SK-N-SH (cell line): ENCODE measurements around the gene CDH16. TPM values are rescaled to one million over a fixed set of nuclear protein-coding genes. Genes with fewer than 3 reads are reported as not detected.
"Not testable (repeated sequence)": the region's sequence is repeated elsewhere in the genome, so short reads cannot be mapped to it uniquely, and the experiment has no call there.

Experiments used
- CTCF ChIA-PET: fragments of 300-600, 350-600 bp; formaldehyde crosslinking; extraction: SDS; loops from one replicate; lab custom pipeline; 2021; lab: Yijun Ruan, JAX
- POLR2A ChIA-PET: fragments of 350-600 bp; sonication (Branson Sonifier 250); formaldehyde crosslinking; extraction: SDS; loops from one replicate; lab custom pipeline; 2020; ENCODE audit warnings: antibody characterized with exemption, inconsistent platforms; lab: Yijun Ruan, JAX
- DNase-seq: peaks from one replicate; pipeline ENCODE4 v3.0.0; 2012
- H2AFZ ChIP-seq: fragments of 200-600 bp; sonication (generic); 2 replicates; pipeline ENCODE4 v1.8.1; 2016; ENCODE audit warnings: antibody characterized with exemption, mild to moderate bottlenecking, low read depth
- H3F3A ChIP-seq: fragments of 200-600 bp; sonication (generic); replicated peaks from 2 replicates; pipeline ENCODE3; 2016; ENCODE audit warnings: antibody characterized with exemption, mild to moderate bottlenecking; ENCODE audit not compliant: insufficient read depth
- H3K27ac ChIP-seq, 2 experiments: fragments of 200-500 bp in 1 of 2; fragments of 200-600 bp in 1 of 2; sonication (Bioruptor generic) in 1 of 2; sonication (generic), shearing (Covaris generic) in 1 of 2; 2 replicates each; pipeline versions ENCODE4 v1.5.1 to v1.6.1; 2014 to 2016; ENCODE audit warnings: low read depth in 2 of 2, inconsistent platforms in 1 of 2, low read length in 1 of 2, mild to moderate bottlenecking in 1 of 2, mixed read lengths in 1 of 2
- H3K27me3 ChIP-seq: fragments of 200-600 bp; sonication (generic), shearing (Covaris generic); 2 replicates; pipeline ENCODE4 v1.6.1; 2016; ENCODE audit warnings: mixed run types; ENCODE audit not compliant: insufficient read depth
- H3K36me3 ChIP-seq, 2 experiments: fragments of 200-500 bp in 1 of 2; fragments of 200-600 bp in 1 of 2; sonication (Bioruptor generic) in 1 of 2; sonication (generic) in 1 of 2; replicated peaks in 1 of 2; 2 replicates each; pipeline versions ENCODE3 to v1.5.1; 2014 to 2016; ENCODE audit warnings: low read length in 1 of 2, mild to moderate bottlenecking in 1 of 2; ENCODE audit not compliant: insufficient read depth in 2 of 2, control insufficient read depth in 1 of 2
- H3K4me1 ChIP-seq, 2 experiments: fragments of 200-500 bp in 1 of 2; fragments of 200-600 bp in 1 of 2; sonication (Bioruptor generic) in 1 of 2; sonication (generic), shearing (Covaris generic) in 1 of 2; 2 replicates each; pipeline versions ENCODE4 v1.5.1 to v1.6.1; 2014 to 2016; ENCODE audit warnings: low read depth in 1 of 2, low read length in 1 of 2, mixed run types in 1 of 2; ENCODE audit not compliant: insufficient read depth in 2 of 2, control insufficient read depth in 1 of 2
- H3K4me2 ChIP-seq: fragments of 200-600 bp; sonication (generic), shearing (Covaris generic); 2 replicates; pipeline ENCODE4 v1.6.1; 2017; ENCODE audit warnings: mixed run types
- H3K4me3 ChIP-seq, 2 experiments: fragments of 200-500 bp in 1 of 2; fragments of 200-600 bp in 1 of 2; sonication (Bioruptor generic) in 1 of 2; sonication (generic), shearing (Covaris generic) in 1 of 2; 2 replicates each; pipeline versions ENCODE4 v1.5.1 to v1.8.1; 2014 to 2016; ENCODE audit warnings: low read depth in 2 of 2, inconsistent platforms in 1 of 2, low read length in 1 of 2, mild to moderate bottlenecking in 1 of 2, mixed read lengths in 1 of 2, moderate library complexity in 1 of 2
- H3K79me2 ChIP-seq: fragments of 200-600 bp; sonication (generic); 2 replicates; pipeline ENCODE4 v1.8.1; 2017; ENCODE audit warnings: mild to moderate bottlenecking; ENCODE audit not compliant: insufficient read depth
- H3K9ac ChIP-seq: fragments of 200-600 bp; sonication (generic); 2 replicates; pipeline ENCODE4 v1.6.1; 2017; ENCODE audit warnings: mixed run types
- H3K9me2 ChIP-seq: fragments of 200-600 bp; sonication (generic); 2 replicates; pipeline ENCODE4 v1.6.1; 2017; ENCODE audit warnings: mixed run types
- H3K9me3 ChIP-seq: fragments of 200-600 bp; sonication (generic); 2 replicates; pipeline ENCODE4 v1.6.1; 2017; ENCODE audit warnings: mixed run types, mild to moderate bottlenecking, moderate library complexity
- H4K20me1 ChIP-seq: fragments of 200-600 bp; sonication (generic); 2 replicates; pipeline ENCODE4 v1.6.1; 2017; ENCODE audit warnings: mild to moderate bottlenecking, mixed run types; ENCODE audit not compliant: insufficient read depth
- ELF1 ChIP-seq: IDR thresholded peaks from 2 replicates; pipeline ENCODE4 v1.4.0; 2012
- EP300 ChIP-seq, 2 experiments: IDR thresholded peaks; 2 replicates each; pipeline versions ENCODE4 v1.4.0 to v1.6.1; 2012; ENCODE audit warnings: borderline replicate concordance in 1 of 2, low read depth in 1 of 2, low read length in 1 of 2
- EZH2phosphoT487 ChIP-seq: fragments of 200-600 bp; sonication (generic); IDR thresholded peaks from 2 replicates; pipeline ENCODE4 v1.6.1; 2017; ENCODE audit warnings: low read depth, mixed run types, mild to moderate bottlenecking, antibody characterized with exemption, moderate library complexity, borderline replicate concordance
- FOSL2 ChIP-seq: IDR thresholded peaks from 2 replicates; pipeline ENCODE4 v1.4.0; 2012; ENCODE audit warnings: low read depth, mild to moderate bottlenecking, moderate library complexity, borderline replicate concordance
- FOXJ3 ChIP-seq: sonication (generic); formaldehyde crosslinking; IDR thresholded peaks from 2 replicates; pipeline ENCODE4 v1.5.1; 2020; ENCODE audit warnings: mild to moderate bottlenecking, missing genetic modification reagents
- GATA2 ChIP-seq: sonication (generic); formaldehyde crosslinking; IDR thresholded peaks from 2 replicates; pipeline ENCODE4 v1.5.0; 2020; ENCODE audit warnings: mild to moderate bottlenecking, missing genetic modification reagents
- IRF3 ChIP-seq: fragments of 150-350 bp; IDR thresholded peaks from 2 replicates; pipeline ENCODE4 v1.6.1; 2016; ENCODE audit warnings: mild to moderate bottlenecking, low read depth, low read length
- JUND ChIP-seq: IDR thresholded peaks from 2 replicates; pipeline ENCODE4 v1.4.0; 2012
- NRF1 ChIP-seq: IDR thresholded peaks from 2 replicates; pipeline ENCODE4 v1.6.1; 2012; ENCODE audit warnings: low read depth, mild to moderate bottlenecking, low read length
- RCOR1 ChIP-seq: fragments of 150-350 bp; IDR thresholded peaks from 2 replicates; pipeline ENCODE4 v1.6.1; 2017; ENCODE audit warnings: antibody characterized with exemption, low read length
- RXRA ChIP-seq: IDR thresholded peaks from 2 replicates; pipeline ENCODE4 v1.4.0; 2012; ENCODE audit warnings: low read depth, mild to moderate bottlenecking, borderline replicate concordance
- SIN3A ChIP-seq: IDR thresholded peaks from 2 replicates; pipeline ENCODE4 v1.6.1; 2012; ENCODE audit warnings: low read depth, mild to moderate bottlenecking, low read length, moderate library complexity, borderline replicate concordance
- TAF1 ChIP-seq: IDR thresholded peaks from 2 replicates; pipeline ENCODE4 v1.6.1; 2012; ENCODE audit warnings: low read depth, mild to moderate bottlenecking, low read length, moderate library complexity, borderline replicate concordance
- TCF12 ChIP-seq: IDR thresholded peaks from 2 replicates; pipeline ENCODE4 v1.4.0; 2012
- TEAD4 ChIP-seq: IDR thresholded peaks from 2 replicates; pipeline ENCODE4 v1.4.0; 2012; ENCODE audit warnings: mild to moderate bottlenecking, borderline replicate concordance; ENCODE audit not compliant: insufficient read depth
- USF2 ChIP-seq: fragments of 150-350 bp; IDR thresholded peaks from 2 replicates; pipeline ENCODE4 v1.6.1; 2017; ENCODE audit warnings: antibody characterized with exemption, low read length, low read depth, borderline replicate concordance
- ZBTB33 ChIP-seq: IDR thresholded peaks from 2 replicates; pipeline ENCODE4 v1.4.0; 2012; ENCODE audit warnings: low read depth, borderline replicate concordance
- WGBS: methylation state at CpG from one replicate; pipeline ENCODE4 v1.1.6; 2017; ENCODE audit warnings: low lambda C conversion rate; 5-methylcytosine and 5-hydroxymethylcytosine counted together
- polyA plus RNA-seq, 3 experiments: library from polyadenylated mRNA; depleted of rRNA; stranded (reverse); fragments of >200 nt; gene quantifications; 2 replicates each; pipeline ENCODE4 v1.2.3, GENCODE V29; 2012

The CDH16 gene
- polyA plus RNA-seq, 1 of the 3 experiments (the other 2 are of a cell fraction) = not detected

- H3K4me2 ChIP-seq, H3F3A ChIP-seq, H3K4me1 ChIP-seq, H3K27me3 ChIP-seq, H2AFZ ChIP-seq, H3K9me2 ChIP-seq, H4K20me1 ChIP-seq, H3K4me3 ChIP-seq, H3K9ac ChIP-seq, DNase-seq, H3K27ac ChIP-seq, H3K9me3 ChIP-seq, POLR2A ChIA-PET, H3K79me2 ChIP-seq: not testable (repeated sequence)
- peaks cover 5 to 37% of the 10 kb centered on the region in 2 experiments for H3K36me3 ChIP-seq
- CTCF ChIA-PET = interaction anchor here (1.3 to 3.7 kb wide), 4 partner anchors 8 to 50 kb away, joined by 3 to 22 read pairs (median 18); partner anchors contain the start of gene CES3
- WGBS = 87% methylated on average over 9 of the region's 9 CpGs
Observed at GRCh38 chr16:66944971-66945370, 26.3 kb upstream of the CDH16 start.

- H3F3A ChIP-seq = peaks cover 9% of the 10 kb centered on the region
- 82% methylated on average over 4 of the region's 5 CpGs for WGBS
- no peak for TF ChIP-seq SIN3A
- TF ChIP-seq JUND = no peak
- TF ChIP-seq IRF3 = no peak
- no peak for TF ChIP-seq ELF1
- TF ChIP-seq EZH2phosphoT487 = no peak
- TF ChIP-seq FOSL2 = no peak
- no peak for TF ChIP-seq RXRA
- TF ChIP-seq RCOR1 = no peak
- no peak for TF ChIP-seq NRF1
- no peak for TF ChIP-seq GATA2
- no peak for TF ChIP-seq TEAD4
- TF ChIP-seq FOXJ3 (CRISPR knock-in tag) = no peak
- TF ChIP-seq ZBTB33 = no peak
- no peak for TF ChIP-seq EP300 (IDR thresholded peaks at IDR 0.05; ENCODE audit: borderline replicate concordance in 1 of 2, low read depth in 1 of 2, low read length in 1 of 2)
- TF ChIP-seq TCF12 = no peak
- TF ChIP-seq USF2 = no peak
- no peak for TF ChIP-seq TAF1
- TF ChIP-seq, all 33 proteins: peak for 0
- H4K20me1 ChIP-seq = no peaks in the 10 kb centered on the region
- POLR2A ChIA-PET = no interaction called here
- no peak overlapping the region for H3K27ac ChIP-seq
- H3K4me3 ChIP-seq = no peak overlapping the region
- no peaks in the 10 kb centered on the region for H3K9me2 ChIP-seq
- H2AFZ ChIP-seq = no peak overlapping the region
- no peak overlapping the region for H3K4me2 ChIP-seq
- peaks cover 14 to 43% of the 10 kb centered on the region in 2 experiments for H3K36me3 ChIP-seq
- no peaks in the 10 kb centered on the region for H3K79me2 ChIP-seq
- H3K9me3 ChIP-seq = no peaks in the 10 kb centered on the region
- no peak overlapping the region for H3K9ac ChIP-seq
- CTCF ChIA-PET = interaction anchor here (0.6 to 3.9 kb wide), 10 partner anchors 9 to 211 kb away, joined by 3 to 20 read pairs (median 3); partner anchors contain the start of gene CES3
- no peak for DNase-seq
- no peaks in the 10 kb centered on the region for H3K27me3 ChIP-seq
- peaks cover 0 to 8% of the 10 kb centered on the region in 2 experiments; a peak in 1 of 4 replicates for H3K4me1 ChIP-seq
Observed at GRCh38 chr16:66944054-66944441, 25.4 kb upstream of the CDH16 start.
